Activated T-cell treated with anti-CD3 and anti-CD28 coated beads, Interleukin-2, amount 50 U/mL, for 48 hours (primary cell): ENCODE measurements around the gene COL4A1.

Experiments used
- DNase-seq, 2 experiments: peaks; one replicate each; pipeline ENCODE4 v3.0.0-alpha.2; 2020

COL4A1 gene

DNA sequence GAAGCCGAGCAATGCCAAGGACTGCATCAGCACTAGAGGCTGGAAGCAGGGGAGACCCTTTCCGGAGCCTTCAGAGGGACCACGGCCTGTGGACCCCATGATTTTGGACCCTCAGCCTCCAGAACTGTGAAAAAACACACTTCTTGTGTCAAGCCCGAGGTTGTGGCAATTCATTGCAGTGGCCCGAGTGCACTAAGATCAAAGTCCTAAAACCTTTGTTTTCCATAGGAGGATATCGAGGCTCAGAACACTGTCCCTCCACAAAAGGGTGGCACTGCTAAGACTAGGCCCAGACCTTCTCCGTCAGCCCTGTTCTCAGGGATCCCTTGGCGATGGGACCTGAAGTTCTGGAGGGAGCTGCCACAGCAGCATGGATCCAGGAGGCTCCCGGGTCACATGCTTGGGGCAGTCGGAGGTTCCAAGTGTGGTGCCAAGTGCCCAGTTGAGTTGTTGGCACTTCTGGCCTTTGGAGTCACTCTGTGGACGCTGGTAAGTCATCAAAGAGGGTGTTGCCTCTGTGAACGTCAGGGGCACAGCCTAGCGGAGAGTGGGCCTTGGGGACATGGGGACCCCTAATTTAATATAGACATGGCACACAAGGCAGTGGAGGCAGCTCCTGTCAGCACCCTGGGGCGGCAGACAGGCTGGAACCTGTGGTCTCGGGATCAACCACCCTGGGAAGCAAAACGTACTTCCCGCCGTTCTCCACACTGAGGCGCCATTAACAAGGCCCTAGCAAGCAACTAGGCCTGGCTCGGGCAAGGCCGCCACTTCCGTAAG, 199.2 kb downstream of the COL4A1 start:
- DNase-seq = no peak

DNA sequence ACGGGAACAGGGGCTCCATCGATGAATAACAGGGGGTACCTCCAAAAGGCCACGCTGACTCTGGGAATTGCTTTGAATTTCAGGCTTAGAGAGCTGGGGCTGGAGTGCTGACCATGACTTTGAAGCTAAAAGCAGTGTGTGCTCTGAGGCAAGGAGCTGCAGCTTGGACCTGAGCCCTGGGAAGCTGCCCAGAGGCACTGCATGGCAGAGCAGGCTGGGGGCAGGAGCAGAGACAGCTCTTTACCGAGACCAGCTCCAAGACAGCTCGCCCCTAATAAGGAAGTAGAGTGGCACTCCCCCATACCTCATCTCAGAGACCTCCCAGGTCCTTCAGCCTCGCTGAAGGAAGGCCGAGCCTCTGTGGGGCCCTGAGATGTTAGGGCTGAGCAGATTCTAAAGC, 200.2 kb downstream of the COL4A1 start:
- DNase-seq = no peak

DNA sequence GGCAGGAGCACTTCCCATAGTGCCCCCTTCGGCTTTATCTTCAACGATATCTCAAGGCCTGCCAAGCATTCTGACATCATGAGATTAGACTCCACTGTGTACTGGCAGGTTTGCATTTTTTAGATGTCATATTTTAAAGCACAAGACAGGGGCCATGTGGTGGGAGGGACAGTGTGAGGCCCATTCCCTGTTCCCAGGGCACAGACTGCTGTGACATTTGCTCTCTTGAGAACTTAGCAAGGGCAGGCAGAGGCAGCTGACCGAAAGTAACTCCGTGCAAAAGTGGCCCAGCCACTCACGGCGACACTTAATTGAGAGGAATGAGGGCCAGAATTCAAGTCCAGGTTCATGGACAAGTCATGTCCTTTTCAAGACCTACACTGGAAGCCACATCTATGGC, 201.8 kb downstream of the COL4A1 start:
- no peak for DNase-seq

DNA sequence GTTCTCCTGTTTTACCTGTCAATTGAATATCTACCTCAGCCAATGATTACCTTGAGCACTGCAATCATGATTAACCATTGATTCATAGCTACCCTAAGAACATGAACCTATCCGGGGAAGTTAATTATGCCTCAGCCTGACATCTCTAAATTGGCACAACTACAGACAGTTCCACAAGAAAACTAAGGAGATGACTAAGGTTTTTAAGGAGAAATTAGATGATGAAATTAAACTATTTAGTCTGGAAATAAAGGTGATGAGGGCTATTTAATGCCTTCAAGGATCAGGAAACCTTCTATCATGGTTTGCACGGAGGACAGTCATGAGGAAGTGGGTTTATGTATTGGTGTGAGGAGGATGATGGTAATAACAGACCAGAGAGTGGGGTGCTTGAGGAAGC, 203.4 kb downstream of the COL4A1 start:
- DNase-seq = no peak

DNA sequence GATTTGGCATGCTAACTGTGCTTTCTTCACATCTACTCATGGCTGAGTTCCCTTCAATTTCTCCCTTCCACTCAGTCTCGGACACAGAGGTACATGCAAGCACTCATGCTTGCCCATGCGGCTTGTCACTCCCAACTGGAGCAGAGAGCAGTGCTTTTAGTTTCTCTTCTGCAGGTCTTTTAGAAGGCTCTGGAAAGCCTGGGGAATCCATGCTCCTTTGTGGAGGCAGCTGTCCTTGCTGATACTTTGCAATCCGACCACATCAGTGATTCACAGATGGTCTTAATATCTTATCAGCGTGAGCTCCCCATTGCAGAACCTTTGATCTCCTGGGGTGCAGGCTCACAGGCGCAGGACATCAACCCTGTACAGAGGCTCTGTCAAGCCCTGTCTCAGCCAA, 203.9 kb downstream of the COL4A1 start:
- DNase-seq = no peak

DNA sequence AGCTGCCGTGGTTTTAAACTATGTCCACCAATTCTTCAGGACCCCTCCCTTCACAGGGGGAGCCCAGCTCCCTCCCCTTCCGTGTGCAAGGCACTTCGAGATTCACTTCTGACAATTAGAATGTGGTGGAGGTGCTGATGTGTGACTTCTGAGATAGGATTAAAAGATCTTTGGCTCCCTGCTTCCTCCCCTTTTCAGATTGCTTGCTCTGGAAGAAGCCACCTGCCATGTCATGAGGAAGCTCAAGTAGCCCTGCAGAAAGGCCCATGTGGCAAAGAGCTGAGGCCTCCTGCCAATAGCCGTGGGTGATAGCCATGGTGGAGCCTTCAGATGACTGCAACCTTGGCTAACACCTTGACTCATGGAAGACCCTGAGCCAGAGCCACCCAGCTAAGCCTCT, 204.9 kb downstream of the COL4A1 start:
- DNase-seq = no peak

DNA sequence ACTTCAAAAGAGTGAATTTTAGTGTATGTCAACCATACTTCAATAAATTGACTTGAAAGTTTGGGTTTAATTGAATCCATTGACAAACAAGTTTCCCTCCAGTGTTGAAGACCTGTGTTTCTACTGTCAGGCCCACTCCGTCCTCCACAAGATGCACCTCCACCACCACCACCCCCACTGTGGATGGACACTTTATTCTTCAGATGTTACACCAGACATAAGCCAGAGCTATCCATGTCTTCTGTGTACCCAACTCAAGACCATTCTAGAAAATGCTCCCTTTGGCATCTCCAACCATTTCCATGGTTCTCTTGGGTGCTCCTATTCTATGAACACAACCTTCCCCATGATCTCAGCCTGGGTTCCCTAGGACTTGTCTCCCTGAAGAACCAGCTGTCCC, 207.0 kb downstream of the COL4A1 start:
- no peak for DNase-seq
